Forelimb muscle (tissue), 1 donor: ENCODE measurements around the gene PLEKHA1. TPM values are rescaled to one million over a fixed set of nuclear protein-coding genes. Genes with fewer than 3 reads are reported as not detected.

Experiments used
- DNase-seq: peaks from one replicate; pipeline ENCODE4 v3.0.0-alpha.2; 2013; ENCODE audit warnings: low read depth
- polyA plus RNA-seq: library from polyadenylated mRNA; unstranded; fragments of 120-200 nt; gene quantifications from one replicate; pipeline ENCODE4 v1.2.1, GENCODE V29; 2013; ENCODE audit not compliant: insufficient read length

The PLEKHA1 gene
- polyA plus RNA-seq, 1 donor: 32.3 TPM

- DNase-seq: no peak
These were observed 28.1 kb upstream of the PLEKHA1 start for GRCh38 chr10:122346326-122346950.

DNA sequence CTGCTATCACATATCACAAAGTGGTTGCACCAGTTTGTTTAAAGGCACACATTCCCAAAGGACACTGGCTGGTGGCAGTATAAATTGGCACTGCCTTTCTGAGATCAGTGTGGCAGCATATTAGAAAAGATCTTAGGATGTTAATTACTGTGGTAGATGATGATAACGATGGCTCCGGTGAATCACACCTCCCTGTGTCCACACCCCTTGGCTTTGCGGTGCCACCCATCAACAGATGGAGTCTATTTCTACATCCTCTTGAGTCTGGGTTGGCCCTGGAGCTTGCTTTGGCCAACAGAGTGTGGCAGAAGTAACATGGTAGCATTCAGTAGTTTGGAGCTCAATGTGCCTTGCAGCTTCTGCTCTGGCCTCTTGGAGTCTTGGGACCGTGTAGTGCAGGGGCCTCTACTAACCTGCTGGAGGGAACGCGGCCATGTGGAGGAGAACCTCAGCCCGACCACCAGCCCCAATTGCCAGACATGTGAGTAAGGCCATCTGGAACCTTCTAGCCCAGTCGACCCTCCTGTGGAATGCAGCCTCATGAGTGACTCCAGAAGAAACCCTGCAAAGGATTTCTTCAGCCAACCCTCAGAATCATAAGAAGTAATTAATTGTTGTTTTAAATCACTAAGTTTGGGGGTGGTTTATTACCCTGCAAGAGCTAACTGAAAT lies 27.2 kb upstream of the PLEKHA1 start:
- no peak for DNase-seq

GRCh38 chr10:122348512-122348911 lies 26.0 kb upstream of the PLEKHA1 start:
- DNase-seq: no peak

DNA sequence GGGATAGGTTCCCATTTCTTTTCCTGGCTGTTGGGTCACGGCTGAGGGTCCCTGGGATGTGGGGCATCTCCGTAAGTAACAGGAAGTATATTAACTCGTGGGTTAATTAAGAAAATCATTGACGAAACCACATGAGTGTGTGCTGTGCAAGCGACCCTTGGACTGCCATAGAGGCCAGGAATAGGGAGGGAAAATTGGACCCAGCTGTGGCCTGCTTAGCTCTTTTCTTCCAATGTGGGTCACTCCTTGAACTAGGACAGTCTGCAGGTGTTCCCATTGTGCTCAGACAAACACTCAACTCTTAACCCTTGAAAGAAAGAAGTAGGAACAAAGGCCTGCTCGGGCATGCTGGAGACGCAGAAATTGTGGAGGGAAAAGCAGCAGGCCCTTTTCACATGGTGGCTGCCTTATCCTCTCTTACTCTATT lies 25.6 kb upstream of the PLEKHA1 start:
- no peak for DNase-seq

- DNase-seq: no peak
These were observed 24.6 kb upstream of the PLEKHA1 start for GRCh38 chr10:122349758-122350369.

GRCh38 chr10:122350893-122351292 lies 23.6 kb upstream of the PLEKHA1 start:
- DNase-seq: no peak

GRCh38 chr10:122352817-122353525 lies 21.5 kb upstream of the PLEKHA1 start:
- DNase-seq: no peak

DNA sequence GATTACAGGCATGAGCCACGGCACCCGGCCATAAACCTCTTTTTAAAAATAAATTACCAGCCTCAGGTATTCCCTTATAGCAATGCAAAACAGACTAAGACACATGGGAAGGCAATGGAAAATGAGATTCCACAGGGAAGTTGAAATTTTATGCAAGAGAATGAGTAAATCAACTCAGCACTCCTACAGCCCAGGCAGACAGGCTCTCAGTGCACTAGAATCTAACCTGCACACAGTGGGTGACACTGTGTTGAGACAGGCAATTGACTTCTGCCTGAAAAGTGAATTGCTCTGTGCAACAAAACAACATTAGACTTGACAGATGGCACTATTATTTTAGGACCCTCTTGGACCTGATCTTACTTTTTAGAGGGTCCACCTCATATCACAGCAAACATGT lies 20.1 kb upstream of the PLEKHA1 start:
- DNase-seq: no peak

DNA sequence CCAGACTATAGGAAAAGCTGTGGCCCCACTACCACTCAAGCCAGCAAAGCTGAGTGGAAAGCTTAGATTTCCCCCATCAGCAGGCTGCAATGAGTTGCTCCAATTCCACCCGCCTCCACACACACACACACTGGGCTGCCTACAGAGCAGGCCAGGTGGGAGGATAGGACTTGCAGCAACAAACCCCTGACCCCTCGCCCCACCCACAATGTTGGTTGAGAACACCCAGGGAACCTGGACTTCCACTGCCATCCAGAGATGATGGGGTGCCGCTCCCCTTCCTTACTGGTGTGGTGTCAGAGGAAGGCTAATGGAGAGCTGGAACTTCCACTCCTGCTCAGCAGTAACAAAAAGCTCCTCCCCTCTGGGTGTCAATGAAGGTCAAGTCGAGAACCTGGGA lies 16.8 kb upstream of the PLEKHA1 start:
- DNase-seq: no peak

DNA sequence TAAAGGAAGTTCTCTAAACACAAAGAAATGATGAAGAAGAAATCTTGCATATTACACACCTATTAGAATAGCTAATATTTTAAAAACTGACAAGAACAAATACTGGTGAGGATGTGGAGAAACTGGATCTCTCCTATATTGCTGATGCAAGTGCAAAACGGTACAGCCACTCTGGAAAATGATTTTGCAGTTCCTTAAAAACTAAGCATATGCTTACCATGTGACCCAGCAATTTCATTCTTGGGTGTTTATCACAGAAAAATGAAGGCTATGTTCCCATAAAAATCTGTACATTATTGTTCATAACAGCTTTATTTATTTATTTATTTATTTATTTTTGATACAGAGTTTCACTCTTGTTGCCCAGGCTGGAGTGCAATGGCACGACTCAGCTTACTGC lies 14.9 kb upstream of the PLEKHA1 start:
- no peak for DNase-seq

DNA sequence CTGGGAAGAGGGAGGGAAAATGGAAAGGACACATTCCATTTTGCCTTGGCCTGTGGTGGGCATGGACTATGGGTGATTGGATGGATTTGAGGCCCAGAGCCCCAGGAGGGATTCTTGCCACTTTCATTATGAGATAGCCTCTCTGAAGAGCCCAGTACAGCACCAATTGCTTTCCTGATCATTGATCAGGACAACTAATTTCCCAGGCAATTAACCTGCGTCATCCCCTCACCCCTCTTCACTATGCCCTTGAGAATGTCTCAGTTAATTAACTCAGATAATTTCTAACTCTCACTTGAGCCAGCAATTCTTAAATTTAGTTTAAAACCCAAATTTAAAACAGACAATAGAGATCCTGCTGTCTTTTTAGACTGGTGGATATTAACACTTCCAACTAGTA lies 13.5 kb upstream of the PLEKHA1 start:
- no peak for DNase-seq

DNA sequence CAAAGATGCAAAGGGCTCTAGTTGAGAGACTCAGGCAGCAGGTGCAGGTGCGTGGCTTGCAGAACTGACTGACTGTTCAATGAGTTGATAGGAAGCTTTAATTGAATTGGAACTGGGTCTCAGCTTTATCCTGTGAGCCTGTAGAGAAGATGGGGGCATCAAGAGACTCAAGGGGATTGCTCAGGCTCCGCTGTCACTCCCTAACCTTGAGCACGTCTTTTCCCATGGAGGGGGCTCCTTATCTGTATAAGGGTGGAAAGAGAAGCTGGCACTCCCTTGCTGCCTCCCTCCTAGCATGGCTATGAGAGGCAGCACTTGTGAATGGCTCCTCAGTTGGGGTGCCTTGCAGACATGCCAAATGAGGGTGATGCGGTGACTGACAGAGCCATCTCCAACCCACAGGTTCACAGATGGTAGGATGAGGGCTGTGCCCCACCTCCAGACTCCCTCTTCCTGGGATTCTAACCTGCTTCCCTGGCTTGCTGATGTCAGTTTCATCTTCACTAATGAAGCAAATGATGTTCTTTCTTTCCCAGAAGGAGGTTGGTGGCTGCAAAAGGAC lies 12.4 kb upstream of the PLEKHA1 start:
- no peak for DNase-seq

DNA sequence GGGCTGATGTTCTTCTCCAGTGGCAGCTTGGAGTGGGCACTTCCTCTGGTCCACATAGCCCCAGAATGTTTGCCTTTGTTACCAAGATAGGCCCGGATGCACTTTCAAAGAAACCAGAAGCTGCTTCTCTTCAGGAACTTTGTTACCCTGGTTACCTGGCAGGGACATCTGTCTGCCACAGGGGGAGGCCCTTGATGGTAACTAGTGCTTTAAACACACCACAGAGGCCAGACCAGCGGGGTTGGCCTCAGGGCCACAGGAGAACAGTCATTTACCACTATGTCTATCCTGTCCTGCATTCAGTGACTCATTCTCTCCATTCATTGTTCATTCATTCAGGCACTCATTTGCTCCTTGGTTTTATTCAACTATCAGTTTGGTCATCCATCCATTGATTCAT lies 11.9 kb upstream of the PLEKHA1 start:
- DNase-seq: no peak

- no peak for DNase-seq
These were observed 11.2 kb upstream of the PLEKHA1 start for GRCh38 chr10:122363311-122363710.

DNA sequence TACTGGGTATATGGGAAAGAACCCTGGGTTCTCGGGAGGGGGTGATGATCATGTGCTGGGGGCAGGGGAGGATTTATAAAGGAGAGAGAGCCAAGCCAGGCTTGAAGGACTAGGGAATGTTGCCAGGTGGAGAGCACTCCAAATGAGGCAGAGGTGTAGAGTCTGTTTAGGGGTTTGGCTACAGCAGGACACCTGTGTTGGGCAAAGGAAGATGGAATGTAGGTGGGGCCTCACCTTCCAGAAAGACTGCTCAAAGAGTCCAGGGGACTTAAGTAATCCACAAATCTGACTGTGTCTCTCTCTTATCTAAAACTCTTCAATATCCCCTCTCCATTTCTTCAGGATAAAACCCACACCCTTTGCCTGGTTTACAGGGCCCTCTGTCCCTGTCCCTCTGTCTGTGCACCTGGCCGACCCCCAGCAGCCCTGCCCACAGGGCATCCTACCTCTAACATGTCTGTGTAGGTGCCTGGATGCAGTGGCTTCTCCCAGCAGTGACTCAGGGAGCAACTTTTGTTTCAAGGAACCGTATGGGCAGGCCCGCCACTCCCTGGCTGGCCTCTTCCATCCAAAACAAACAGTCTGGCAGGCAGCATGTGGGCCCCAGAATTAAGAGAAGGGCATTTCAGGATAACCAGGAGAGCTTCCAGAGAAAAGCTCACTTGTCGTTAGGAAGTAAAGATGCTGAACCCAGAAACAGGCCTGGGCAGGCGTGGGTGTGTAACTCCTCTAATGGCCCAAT lies 10.6 kb upstream of the PLEKHA1 start:
- no peak for DNase-seq

DNA sequence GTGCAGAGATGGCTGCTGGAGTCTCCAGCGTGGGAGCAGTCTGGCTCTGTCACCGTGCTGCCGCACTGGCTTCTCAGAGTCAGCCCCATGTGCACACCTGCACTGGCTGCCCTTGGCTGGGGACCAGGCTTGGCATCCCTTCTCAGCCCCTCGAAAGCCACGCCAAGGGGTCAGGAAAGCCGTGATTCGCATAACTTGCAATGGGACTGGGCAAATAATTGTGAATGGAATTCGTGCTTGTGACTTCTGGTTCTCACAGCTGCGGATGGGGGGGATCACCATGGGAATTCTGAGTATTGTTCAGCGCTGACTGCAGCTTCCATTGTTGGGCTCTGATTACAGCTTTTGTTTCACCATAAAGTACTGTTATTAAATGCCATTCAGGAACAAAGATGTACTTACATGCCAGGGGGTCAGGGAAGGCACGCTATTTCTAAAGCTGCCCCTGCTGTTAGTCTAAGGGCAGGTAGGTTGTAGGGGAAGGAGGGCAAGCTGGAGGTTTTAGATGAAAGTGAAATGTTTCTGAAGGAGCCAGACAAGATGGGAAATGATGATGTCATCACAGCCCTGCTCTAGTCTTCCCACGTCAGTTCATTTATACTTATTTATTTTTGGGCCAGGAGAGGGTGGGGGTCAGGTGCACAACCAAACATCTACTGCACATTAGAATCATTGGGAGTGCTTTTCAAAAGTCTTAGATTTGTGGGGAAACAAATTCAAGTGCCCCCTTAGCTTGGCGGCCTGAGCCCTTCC lies 5.8 kb upstream of the PLEKHA1 start:
- DNase-seq: no peak

- no peak for DNase-seq
These were observed 1.4 kb upstream of the PLEKHA1 start for GRCh38 chr10:122373108-122373507.

DNA sequence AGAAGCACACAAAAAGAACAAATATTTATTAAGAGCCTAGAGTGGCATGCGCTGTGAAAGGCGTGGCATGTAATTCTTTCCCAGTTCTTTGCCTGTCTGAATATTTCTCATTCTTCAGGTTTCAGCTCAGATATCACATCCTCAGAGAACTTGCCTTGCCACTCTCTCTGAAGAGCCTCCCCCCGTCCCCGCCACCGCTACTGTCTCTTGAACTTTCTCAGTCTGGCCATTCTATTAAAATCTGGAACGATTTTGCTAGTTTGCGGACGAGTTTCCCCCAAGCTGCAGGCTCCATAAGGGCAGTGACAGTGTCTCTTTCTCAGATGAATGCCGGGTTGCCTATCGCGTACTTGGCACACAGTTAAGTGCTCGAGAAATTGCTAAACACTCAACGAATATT lies 787 bp upstream of the PLEKHA1 start:
- no peak for DNase-seq

DNA sequence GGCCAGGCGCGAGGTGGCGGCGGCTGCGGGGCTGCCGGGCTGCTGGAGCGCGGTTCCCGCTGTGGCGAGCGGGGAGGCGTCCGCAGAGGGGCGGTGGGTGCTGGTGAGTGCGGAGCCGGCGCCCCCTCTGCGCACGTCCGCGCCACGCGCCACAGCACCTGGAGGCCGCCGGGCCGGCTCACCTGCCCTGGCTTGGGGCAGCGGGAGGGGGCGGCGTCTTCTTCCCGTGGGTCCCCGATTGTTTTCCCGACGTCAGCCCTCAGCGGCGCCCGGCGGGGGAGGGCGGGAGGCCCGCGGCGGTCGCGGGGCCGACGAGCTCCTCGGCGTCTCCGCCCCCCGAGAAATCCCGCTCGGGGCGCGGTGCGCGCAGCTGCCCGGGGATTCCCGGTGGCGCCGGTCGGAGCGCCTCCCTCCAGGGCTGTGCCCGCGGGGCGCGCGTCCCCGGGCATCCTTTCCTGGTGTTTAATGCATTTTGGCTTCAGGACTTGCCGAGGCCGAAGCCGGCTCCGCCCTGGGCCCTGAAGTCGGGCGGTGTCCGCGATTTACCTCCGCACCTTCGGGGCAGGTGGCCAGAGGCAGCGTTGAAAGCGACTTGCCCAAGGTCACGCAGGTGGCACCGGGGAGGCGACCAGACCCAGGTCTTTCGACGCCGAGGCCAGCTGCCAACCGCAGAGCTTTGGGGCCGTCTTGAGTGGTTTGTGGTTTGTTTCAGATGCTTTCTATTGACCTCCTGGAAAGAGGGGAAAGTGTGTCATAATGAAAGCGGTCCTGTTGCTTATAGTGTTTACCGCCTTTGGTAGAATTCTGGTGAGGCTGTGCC lies 561 bp downstream of the PLEKHA1 start:
- DNase-seq: no peak

DNA sequence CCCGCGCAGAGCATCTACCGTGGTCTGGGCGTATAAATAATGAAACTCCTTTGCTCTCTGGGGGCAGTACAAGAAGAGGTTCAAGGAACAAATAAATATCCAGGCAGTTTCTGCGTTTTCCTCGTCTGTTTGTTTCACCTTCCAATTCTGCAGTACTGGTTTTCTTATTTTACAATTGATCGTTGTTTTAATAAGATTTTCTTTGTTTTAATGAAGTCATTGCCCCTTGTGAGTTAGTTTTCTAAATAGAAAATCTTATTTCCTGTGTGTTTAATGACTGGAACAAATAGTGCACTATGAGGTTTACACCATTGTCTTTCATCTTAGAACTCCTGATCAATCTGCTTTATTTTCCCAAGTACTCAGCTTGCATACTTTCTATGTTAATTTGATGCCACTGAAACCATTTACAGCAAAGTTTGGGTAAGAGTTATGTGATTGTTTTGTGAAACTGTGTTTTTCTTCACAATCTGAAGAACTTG lies 1.2 kb downstream of the PLEKHA1 start:
- DNase-seq: no peak
